Measurements from ENCODE around the gene LDLRAD4.
"Not testable (repeated sequence)": the region's sequence is repeated elsewhere in the genome, so short reads cannot be mapped to it uniquely, and the experiment has no call there.

Gene LDLRAD4

GRCh38 chr18:13690060-13690459 is 471.5 kb downstream of the LDLRAD4 start:
- H4K8ac ChIP-seq (ENCODE audit: low read depth, low read length); H2BK5ac ChIP-seq (ENCODE audit: low read length); H3K4me2 ChIP-seq (ENCODE audit: insufficient read depth, low read length, poor library complexity, severe bottlenecking); H2AK5ac ChIP-seq (ENCODE audit: low read depth, low read length); H2BK120ac ChIP-seq (ENCODE audit: low read depth, low read length); H3K4me1 ChIP-seq (ENCODE audit: control insufficient read depth in 2 of 2, insufficient read depth in 1 of 2, low read depth in 1 of 2, low read length in 2 of 2); H3K36me3 ChIP-seq (replicated peaks in 1 of 2; ENCODE audit: control insufficient read depth in 2 of 2, insufficient read depth in 2 of 2, low read length in 2 of 2); H3K79me1 ChIP-seq (ENCODE audit: low read depth, low read length); H3K23ac ChIP-seq (ENCODE audit: low read depth, low read length, poor library complexity); H2AFZ ChIP-seq (ENCODE audit: low read length); H3K9ac ChIP-seq (ENCODE audit: low read depth, low read length, poor library complexity); H3K14ac ChIP-seq (ENCODE audit: low read length); H3K4me3 ChIP-seq (ENCODE audit: low read length in 2 of 2); H3K27me3 ChIP-seq (ENCODE audit: control insufficient read depth in 3 of 3, insufficient read depth in 3 of 3, low read depth in 1 of 3, low read length in 3 of 3); DNase-seq (ENCODE audit: low spot score); H3K4ac ChIP-seq (ENCODE audit: low read length); H2BK12ac ChIP-seq (ENCODE audit: low read length); H3K27ac ChIP-seq (replicated peaks; ENCODE audit: low read length); H4K91ac ChIP-seq (ENCODE audit: low read depth, low read length, poor library complexity); H2BK15ac ChIP-seq (ENCODE audit: low read length); H3K18ac ChIP-seq (ENCODE audit: low read length): not testable (repeated sequence)
- no CpG with 5 or more reads among the region's 9 CpGs for WGBS, 2 donors (ENCODE audit: extremely low coverage in 2 of 2, insufficient read length in 2 of 2, insufficient replicate concordance in 1 of 2)
- H3K9me3 ChIP-seq (replicated peaks in 1 of 2; ENCODE audit: control insufficient read depth in 2 of 2, insufficient read depth in 1 of 2, low read depth in 1 of 2, low read length in 2 of 2): peaks cover 0 to 14% of the 10 kb centered on the region in 2 donors

GRCh38 chr18:13695337-13695736 is 476.8 kb downstream of the LDLRAD4 start:
- not testable (repeated sequence) for H3K18ac ChIP-seq (ENCODE audit: low read length); H3K79me1 ChIP-seq (ENCODE audit: low read depth, low read length); H3K4me1 ChIP-seq (ENCODE audit: control insufficient read depth in 2 of 2, insufficient read depth in 1 of 2, low read depth in 1 of 2, low read length in 2 of 2); H2AK5ac ChIP-seq (ENCODE audit: low read depth, low read length); H3K14ac ChIP-seq (ENCODE audit: low read length); H3K9ac ChIP-seq (ENCODE audit: low read depth, low read length, poor library complexity); H2BK15ac ChIP-seq (ENCODE audit: low read length); H3K36me3 ChIP-seq (replicated peaks in 1 of 2; ENCODE audit: control insufficient read depth in 2 of 2, insufficient read depth in 2 of 2, low read length in 2 of 2); H4K8ac ChIP-seq (ENCODE audit: low read depth, low read length); H4K91ac ChIP-seq (ENCODE audit: low read depth, low read length, poor library complexity); H2BK12ac ChIP-seq (ENCODE audit: low read length); H3K27me3 ChIP-seq (ENCODE audit: control insufficient read depth in 3 of 3, insufficient read depth in 3 of 3, low read depth in 1 of 3, low read length in 3 of 3); H2AFZ ChIP-seq (ENCODE audit: low read length); H3K23ac ChIP-seq (ENCODE audit: low read depth, low read length, poor library complexity); H3K27ac ChIP-seq (replicated peaks; ENCODE audit: low read length); DNase-seq (ENCODE audit: low spot score); H3K4me2 ChIP-seq (ENCODE audit: insufficient read depth, low read length, poor library complexity, severe bottlenecking); H3K4ac ChIP-seq (ENCODE audit: low read length); H3K4me3 ChIP-seq (ENCODE audit: low read length in 2 of 2); H2BK5ac ChIP-seq (ENCODE audit: low read length); H2BK120ac ChIP-seq (ENCODE audit: low read depth, low read length)
- H3K9me3 ChIP-seq (replicated peaks in 1 of 2; ENCODE audit: control insufficient read depth in 2 of 2, insufficient read depth in 1 of 2, low read depth in 1 of 2, low read length in 2 of 2): peaks cover 10 to 15% of the 10 kb centered on the region in 2 donors
- WGBS, 2 donors (ENCODE audit: extremely low coverage in 2 of 2, insufficient read length in 2 of 2, insufficient replicate concordance in 1 of 2): no CpG with 5 or more reads among the region's 5 CpGs

GRCh38 chr18:13696961-13697360 is 478.4 kb downstream of the LDLRAD4 start:
- H3K4me2 ChIP-seq (ENCODE audit: insufficient read depth, low read length, poor library complexity, severe bottlenecking): no peak overlapping the region

GRCh38 chr18:13700153-13700552 is 481.6 kb downstream of the LDLRAD4 start:
- no peak overlapping the region for H3K4me2 ChIP-seq (ENCODE audit: insufficient read depth, low read length, poor library complexity, severe bottlenecking)
- no peak overlapping the region for H3K27ac ChIP-seq (replicated peaks; ENCODE audit: low read length)
- H3K36me3 ChIP-seq (replicated peaks in 1 of 2; ENCODE audit: control insufficient read depth in 2 of 2, insufficient read depth in 2 of 2, low read length in 2 of 2): no peaks in the 10 kb centered on the region
- H2BK120ac ChIP-seq (ENCODE audit: low read depth, low read length): no peak overlapping the region
- no peak overlapping the region for H3K18ac ChIP-seq (ENCODE audit: low read length)
- H4K91ac ChIP-seq (ENCODE audit: low read depth, low read length, poor library complexity): no peak overlapping the region
- H3K4ac ChIP-seq (ENCODE audit: low read length): no peak overlapping the region
- no peaks in the 10 kb centered on the region for H3K4me1 ChIP-seq (ENCODE audit: control insufficient read depth in 2 of 2, insufficient read depth in 1 of 2, low read depth in 1 of 2, low read length in 2 of 2)
- no peak overlapping the region for H2BK5ac ChIP-seq (ENCODE audit: low read length)
- no peak overlapping the region for H2AK5ac ChIP-seq (ENCODE audit: low read depth, low read length)
- WGBS, 2 donors (ENCODE audit: extremely low coverage in 2 of 2, insufficient read length in 2 of 2, insufficient replicate concordance in 1 of 2): no CpG with 5 or more reads among the region's 1 CpG
- H3K79me1 ChIP-seq (ENCODE audit: low read depth, low read length): peaks cover 3% of the 10 kb centered on the region
- no peak overlapping the region for H2AFZ ChIP-seq (ENCODE audit: low read length)
- DNase-seq (ENCODE audit: low spot score): no peak
- no peak overlapping the region for H3K4me3 ChIP-seq (ENCODE audit: low read length in 2 of 2)
- no peak overlapping the region for H3K9ac ChIP-seq (ENCODE audit: low read depth, low read length, poor library complexity)
- H3K9me3 ChIP-seq (replicated peaks in 1 of 2; ENCODE audit: control insufficient read depth in 2 of 2, insufficient read depth in 1 of 2, low read depth in 1 of 2, low read length in 2 of 2): peaks cover 10 to 54% of the 10 kb centered on the region in 2 donors
- no peak overlapping the region for H3K23ac ChIP-seq (ENCODE audit: low read depth, low read length, poor library complexity)
- no peak overlapping the region for H4K8ac ChIP-seq (ENCODE audit: low read depth, low read length)
- no peaks in the 10 kb centered on the region for H3K27me3 ChIP-seq (ENCODE audit: control insufficient read depth in 3 of 3, insufficient read depth in 3 of 3, low read depth in 1 of 3, low read length in 3 of 3)
- no peak overlapping the region for H2BK12ac ChIP-seq (ENCODE audit: low read length)
- H3K14ac ChIP-seq (ENCODE audit: low read length): no peak overlapping the region
- H2BK15ac ChIP-seq (ENCODE audit: low read length): no peak overlapping the region

More at GRCh38 chr18:13696961-13697360, 478.4 kb downstream of the LDLRAD4 start:
- Histone ChIP-seq H4K91ac (ENCODE audit: low read depth, low read length, poor library complexity) (no peak overlapping the region), H2BK15ac (ENCODE audit: low read length) (no peak overlapping the region), H3K14ac (ENCODE audit: low read length) (no peak overlapping the region), H3K23ac (ENCODE audit: low read depth, low read length, poor library complexity) (no peak overlapping the region), H3K4ac (ENCODE audit: low read length) (no peak overlapping the region), H3K4me1 (ENCODE audit: control insufficient read depth in 2 of 2, insufficient read depth in 1 of 2, low read depth in 1 of 2, low read length in 2 of 2) (no peaks in the 10 kb centered on the region), H3K9ac (ENCODE audit: low read depth, low read length, poor library complexity) (no peak overlapping the region), H3K9me3 (replicated peaks in 1 of 2; ENCODE audit: control insufficient read depth in 2 of 2, insufficient read depth in 1 of 2, low read depth in 1 of 2, low read length in 2 of 2) (peaks cover 10 to 26% of the 10 kb centered on the region in 2 donors), H3K36me3 (replicated peaks in 1 of 2; ENCODE audit: control insufficient read depth in 2 of 2, insufficient read depth in 2 of 2, low read length in 2 of 2) (no peaks in the 10 kb centered on the region), H4K8ac (ENCODE audit: low read depth, low read length) (no peak overlapping the region), H2AK5ac (ENCODE audit: low read depth, low read length) (no peak overlapping the region), H3K4me3 (ENCODE audit: low read length in 2 of 2) (no peak overlapping the region), H3K79me1 (ENCODE audit: low read depth, low read length) (peaks cover 3% of the 10 kb centered on the region), H2BK120ac (ENCODE audit: low read depth, low read length) (no peak overlapping the region), H3K27ac (replicated peaks; ENCODE audit: low read length) (no peak overlapping the region), H3K18ac (ENCODE audit: low read length) (no peak overlapping the region), H2BK12ac (ENCODE audit: low read length) (no peak overlapping the region), H3K27me3 (ENCODE audit: control insufficient read depth in 3 of 3, insufficient read depth in 3 of 3, low read depth in 1 of 3, low read length in 3 of 3) (no peaks in the 10 kb centered on the region), H2AFZ (ENCODE audit: low read length) (no peak overlapping the region), H2BK5ac (ENCODE audit: low read length) (no peak overlapping the region)
- no peak for DNase-seq (ENCODE audit: low spot score)
- WGBS, 2 donors (ENCODE audit: extremely low coverage in 2 of 2, insufficient read length in 2 of 2, insufficient replicate concordance in 1 of 2): no CpG with 5 or more reads among the region's 3 CpGs
